Limb (tissue), 2 donors: Measurements from ENCODE around the gene ARHGAP15.
A peak's percentile ranks its signal among the peaks of the same experiment; 100 is the strongest.
"Not testable (repeated sequence)": the region's sequence is repeated elsewhere in the genome, so short reads cannot be mapped to it uniquely, and the experiment has no call there.

Experiments
- DNase-seq, 2 donors: peaks; one replicate each; pipeline ENCODE4 v3.0.0-alpha.2; 2016; ENCODE audit errors: extremely low spot score in 2 of 2

ARHGAP15 gene

DNA sequence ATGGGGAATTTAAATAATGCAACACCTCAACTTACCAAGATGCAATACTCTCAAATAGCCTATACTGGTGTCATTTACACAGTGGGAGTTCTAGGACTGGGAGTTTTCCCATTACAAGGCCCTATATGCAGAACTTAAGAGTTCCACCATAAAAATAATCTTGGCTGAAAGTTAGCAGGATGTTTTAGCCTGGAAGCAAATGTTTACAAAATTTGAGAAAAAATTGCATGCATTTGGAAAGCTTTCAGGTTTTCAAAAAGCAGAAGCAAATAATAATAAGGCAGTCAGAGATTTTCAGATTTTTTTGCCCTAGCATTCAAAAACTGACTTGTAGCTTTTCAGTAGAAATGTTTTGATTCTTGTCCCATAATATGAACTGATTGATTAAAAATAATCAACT lies 397.3 kb downstream of the ARHGAP15 start:
- DNase-seq, result no peak

GRCh38 chr2:143528021-143528420 lies 398.8 kb downstream of the ARHGAP15 start:
- DNase-seq, result no peak

DNA sequence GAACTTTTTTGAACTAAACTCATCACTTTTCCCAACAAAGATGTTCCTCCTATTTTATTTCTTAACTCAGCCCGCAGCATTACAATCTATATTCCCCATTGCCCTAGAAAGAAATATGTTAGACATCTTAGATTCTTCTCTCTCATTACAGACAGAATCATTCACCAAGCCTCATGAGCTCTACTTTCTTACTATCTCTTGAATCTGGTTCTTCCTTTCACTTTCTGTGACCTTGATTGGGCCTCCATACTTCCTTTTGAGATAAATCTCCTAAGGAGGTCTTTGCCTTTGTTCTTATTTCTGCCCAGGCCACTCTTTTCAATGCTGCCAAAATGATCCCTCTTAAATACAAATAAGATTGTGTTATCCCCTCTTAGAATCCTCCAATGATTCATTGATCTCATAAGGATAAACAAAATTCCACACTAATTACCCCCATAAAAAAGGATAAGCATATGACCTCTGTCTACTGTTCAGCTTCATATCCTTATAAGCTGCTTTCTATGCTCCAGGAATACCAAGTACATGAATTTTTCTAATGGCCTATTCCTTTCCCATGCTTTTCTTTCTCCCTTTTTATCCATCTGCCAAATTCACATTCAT lies 400.0 kb downstream of the ARHGAP15 start:
- DNase-seq, result no peak

- no peak for DNase-seq
Measured at GRCh38 chr2:143530758-143531157, 401.5 kb downstream of the ARHGAP15 start.

DNA sequence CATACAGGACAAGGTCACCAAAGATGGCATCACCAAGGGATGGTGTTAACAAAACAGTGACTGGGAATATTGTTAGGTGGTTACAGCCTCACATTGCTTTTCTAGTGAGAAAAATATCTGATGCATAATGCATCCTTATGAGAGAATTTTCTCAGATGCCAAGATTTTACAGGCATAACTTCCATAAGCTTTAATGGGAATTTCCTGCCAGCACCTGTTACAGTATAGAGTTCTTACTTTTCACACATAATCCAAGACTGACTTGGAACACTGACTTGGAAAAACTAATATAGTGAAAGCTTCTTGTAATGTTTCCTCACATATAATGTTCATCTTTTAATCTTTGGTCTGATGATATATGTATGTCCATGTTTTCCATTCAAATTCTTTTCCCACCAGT lies 402.8 kb downstream of the ARHGAP15 start:
- DNase-seq, result peak in 1 of 2 donors; percentile 76

- no peak for DNase-seq
Measured at GRCh38 chr2:143533846-143534245, 404.6 kb downstream of the ARHGAP15 start.

- DNase-seq, result no peak
Measured at GRCh38 chr2:143535802-143536201, 406.6 kb downstream of the ARHGAP15 start.

DNA sequence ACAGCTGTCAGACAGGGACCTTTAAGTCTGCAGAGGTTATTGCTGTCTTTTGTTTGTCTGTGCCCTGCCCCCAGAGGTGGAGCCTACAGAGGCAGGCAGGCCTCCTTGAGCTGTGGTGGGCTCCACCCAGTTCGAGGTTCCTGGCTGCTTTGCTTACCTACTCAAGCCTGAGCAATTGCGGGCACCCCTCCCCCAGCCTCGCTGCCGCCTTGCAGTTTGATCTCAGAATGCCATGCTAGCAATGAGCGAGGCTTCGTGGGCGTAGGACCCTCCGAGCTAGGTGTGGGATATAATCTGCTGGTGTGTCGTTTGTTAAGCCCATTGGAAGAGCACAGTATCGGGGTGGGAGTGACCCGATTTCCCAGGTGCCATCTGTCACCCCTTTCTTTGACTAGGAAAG lies 412.7 kb downstream of the ARHGAP15 start:
- not testable (repeated sequence) for DNase-seq

GRCh38 chr2:143545059-143545948 lies 416.1 kb downstream of the ARHGAP15 start:
- DNase-seq, result no peak

DNA sequence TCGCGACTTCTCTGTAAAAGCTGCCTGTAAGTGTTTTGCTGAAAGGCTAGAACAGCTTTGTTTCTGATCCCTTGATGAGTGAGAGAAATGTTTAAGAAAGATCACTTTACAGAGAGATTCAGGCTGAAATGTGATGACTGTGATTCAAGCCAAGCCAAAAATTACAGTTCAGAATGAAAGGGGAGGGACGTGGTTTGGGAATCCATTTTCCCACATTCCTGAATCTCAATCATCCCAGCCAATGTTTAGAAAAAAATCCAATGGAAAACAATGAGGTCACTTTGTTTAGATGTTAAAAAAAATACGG lies 416.7 kb downstream of the ARHGAP15 start:
- peak in 1 of 2 donors; percentile 76 for DNase-seq

DNA sequence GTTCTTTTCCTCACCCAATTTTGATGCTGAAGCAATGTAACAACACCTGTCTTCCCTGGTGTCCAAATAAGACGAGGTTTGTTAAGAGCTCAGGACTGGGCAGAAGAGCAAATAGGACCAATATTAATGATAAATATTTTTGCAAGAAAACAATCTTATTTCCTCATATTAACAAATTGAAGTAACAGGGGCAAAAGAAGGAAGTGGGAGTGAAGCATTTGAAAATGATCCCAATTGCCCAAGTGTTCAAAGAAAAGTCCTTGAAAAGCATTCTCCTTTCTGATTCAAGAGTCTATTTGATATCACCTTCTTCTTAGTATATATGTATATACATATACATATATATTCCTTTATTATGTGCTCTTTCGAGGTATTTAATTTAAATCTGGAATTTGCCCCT lies 418.8 kb downstream of the ARHGAP15 start:
- no peak for DNase-seq

- DNase-seq, result no peak
Measured at GRCh38 chr2:143550500-143550899, 421.3 kb downstream of the ARHGAP15 start.

DNA sequence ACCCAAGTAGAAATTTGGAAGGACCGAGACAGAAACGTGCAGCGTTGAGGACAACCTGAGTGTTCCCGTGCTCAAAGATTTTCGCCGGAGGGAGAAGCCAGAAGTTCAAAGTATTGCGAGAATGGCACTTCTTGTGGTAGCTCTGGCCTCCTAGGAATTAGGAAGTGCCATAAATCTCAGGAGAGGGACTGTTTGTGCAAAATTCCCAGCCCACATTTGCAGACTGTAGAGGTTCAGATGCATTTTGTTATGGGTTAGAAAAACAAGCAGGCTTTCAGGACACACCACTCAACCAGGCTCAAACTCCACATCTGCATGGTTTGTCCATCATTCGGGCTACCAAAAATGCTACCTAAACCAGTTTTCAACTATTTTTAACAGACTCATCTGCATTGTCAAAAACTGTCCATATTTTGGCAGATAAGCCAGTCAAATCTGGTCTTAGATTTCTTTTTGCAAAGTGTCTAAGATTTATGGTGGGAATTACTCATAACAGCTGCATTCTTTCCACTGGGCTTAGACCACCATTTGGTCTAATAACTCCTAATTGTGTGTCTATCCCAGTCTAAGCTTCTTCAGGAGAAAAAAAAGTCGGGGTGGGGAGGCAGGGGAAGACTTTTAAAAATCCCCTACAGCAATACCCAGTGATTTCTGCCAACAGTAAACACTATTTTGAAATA lies 422.9 kb downstream of the ARHGAP15 start:
- no peak for DNase-seq

DNA sequence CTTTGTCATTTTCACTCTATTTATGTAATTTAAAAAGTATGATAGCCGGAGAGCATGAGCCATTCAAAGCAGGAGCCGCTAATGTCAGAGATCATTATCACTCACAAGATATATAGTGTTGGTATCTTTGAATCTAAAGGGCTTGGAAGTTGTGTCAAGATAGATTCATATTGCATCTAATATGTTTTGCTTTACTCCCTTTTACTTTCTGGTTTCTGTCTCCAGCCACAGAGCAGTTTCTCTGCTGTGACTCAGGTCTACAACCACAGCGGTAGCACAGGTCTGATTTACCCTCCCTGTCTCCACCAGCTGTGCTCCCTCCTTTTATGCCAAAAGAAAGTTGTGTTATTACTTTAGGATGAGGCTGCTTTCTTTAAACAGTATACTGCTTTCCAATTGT lies 424.0 kb downstream of the ARHGAP15 start:
- DNase-seq, result no peak

GRCh38 chr2:143558665-143559064 lies 429.4 kb downstream of the ARHGAP15 start:
- DNase-seq, result no peak

DNA sequence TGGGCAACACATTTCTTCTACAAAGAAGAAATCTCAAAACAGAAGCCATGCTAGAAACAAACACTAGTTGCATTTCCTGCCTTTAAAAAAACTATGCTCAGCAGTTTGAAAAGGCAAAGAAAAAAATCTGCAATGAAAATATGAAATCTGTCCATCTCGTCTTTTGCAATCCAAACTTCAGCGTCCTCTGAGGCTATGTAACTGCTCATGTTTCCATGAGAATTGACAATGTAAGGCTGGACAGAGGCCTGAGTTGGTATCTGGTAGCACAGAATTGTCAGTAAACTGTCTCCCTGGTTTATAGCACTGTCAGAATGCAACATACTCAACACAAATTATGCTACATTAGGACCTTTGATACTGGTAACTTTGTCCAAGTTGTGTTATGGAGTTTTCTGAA lies 429.9 kb downstream of the ARHGAP15 start:
- DNase-seq, result no peak

DNA sequence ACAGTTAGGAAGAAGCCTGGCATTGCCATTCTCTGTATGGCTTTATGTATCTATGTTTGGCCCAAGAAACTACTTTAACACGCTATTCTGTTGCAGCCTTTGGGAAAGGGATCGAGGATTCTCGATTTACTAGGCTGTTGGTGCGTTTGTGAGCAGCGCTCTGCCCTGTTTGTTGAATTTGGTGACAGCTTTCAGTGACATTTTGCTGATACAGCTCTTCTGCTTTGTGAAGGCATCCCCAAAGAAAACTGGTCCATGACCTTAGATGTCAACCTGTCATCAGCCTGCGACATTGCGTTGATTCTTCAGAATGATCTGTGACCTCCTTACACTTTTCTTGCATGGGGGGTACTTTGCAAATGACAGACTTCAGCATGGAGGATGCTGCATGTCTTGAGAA lies 431.5 kb downstream of the ARHGAP15 start:
- no peak for DNase-seq

GRCh38 chr2:143564419-143564818 lies 435.2 kb downstream of the ARHGAP15 start:
- DNase-seq, result no peak

DNA sequence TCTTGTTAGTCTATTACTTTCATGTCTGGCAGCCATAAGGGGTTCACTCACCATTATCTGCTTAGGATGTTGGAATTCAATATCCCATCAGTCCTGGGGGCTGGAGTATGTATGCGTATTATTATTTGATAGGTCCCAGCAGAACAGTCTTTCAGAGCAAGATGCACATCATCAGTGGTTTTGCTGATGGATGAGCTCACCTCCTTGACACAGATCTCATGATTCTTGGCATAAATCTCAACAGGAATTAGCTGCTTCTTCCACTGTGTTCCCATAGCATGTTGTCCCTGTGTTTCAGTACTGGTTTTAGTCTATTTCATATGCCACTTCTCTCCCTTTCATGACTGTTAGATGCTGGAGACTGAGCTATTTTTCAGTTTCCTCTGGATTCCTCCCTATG lies 442.5 kb downstream of the ARHGAP15 start:
- no peak for DNase-seq

DNA sequence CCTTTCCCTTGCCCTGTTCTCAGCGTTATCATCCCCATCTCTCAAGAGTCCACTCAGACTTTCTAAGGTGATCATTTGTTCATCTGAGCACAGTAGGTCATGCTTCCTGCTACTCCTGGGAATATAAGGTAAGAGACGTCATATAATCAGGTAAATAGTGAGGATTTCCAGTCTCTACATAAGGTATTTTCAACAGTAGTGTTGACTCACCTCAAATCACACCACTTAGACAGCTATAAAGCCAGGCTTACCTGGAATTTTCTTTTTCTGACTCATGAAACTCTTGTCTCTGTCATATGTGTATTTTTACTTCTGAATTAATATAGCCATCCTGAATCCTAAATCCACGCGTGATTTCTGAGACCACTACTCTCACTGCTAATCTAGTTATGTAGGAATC lies 443.2 kb downstream of the ARHGAP15 start:
- no peak for DNase-seq

- no peak for DNase-seq
Measured at GRCh38 chr2:143574069-143574468, 444.9 kb downstream of the ARHGAP15 start.

DNA sequence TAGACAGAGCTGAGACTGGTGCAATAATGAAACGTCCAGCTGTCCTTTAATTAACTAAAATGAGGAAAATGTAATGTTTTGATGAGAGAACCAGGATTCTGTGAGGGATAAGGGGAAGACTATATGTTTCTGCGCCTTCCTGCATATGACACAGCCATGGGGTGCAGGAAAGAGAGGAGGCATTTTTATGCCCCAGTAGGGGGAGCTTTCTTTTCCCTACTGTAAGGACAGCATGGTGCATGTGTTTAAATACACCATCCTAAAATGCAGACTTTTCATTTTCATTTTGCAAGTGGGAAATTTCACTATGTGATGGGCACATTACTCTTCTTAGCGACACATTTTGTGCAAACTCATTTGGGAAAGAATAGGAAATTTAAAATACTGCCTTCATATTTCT lies 446.1 kb downstream of the ARHGAP15 start:
- DNase-seq, result no peak

GRCh38 chr2:143577489-143577888 lies 448.3 kb downstream of the ARHGAP15 start:
- DNase-seq, result no peak
